BLaER1 (cell line): Measurements from ENCODE around the gene SPCS2.

Experiments
- H3K27ac ChIP-seq: shearing (Covaris generic); formaldehyde crosslinking; 2 replicates; pipeline ENCODE4 v1.8.1; 2022
- H3K27me3 ChIP-seq: shearing (Covaris generic); formaldehyde crosslinking; 2 replicates; pipeline ENCODE4 v1.8.1; 2022
- H3K36me3 ChIP-seq: shearing (Covaris generic); formaldehyde crosslinking; 2 replicates; pipeline ENCODE4 v1.8.1; 2022
- H3K4me1 ChIP-seq: shearing (Covaris generic); formaldehyde crosslinking; 2 replicates; pipeline ENCODE4 v1.8.1; 2022
- H3K4me2 ChIP-seq: shearing (Covaris generic); formaldehyde crosslinking; 2 replicates; pipeline ENCODE4 v1.8.1; 2022
- H3K4me3 ChIP-seq: shearing (Covaris generic); formaldehyde crosslinking; 2 replicates; pipeline ENCODE4 v1.8.1; 2022
- H3K9ac ChIP-seq: shearing (Covaris generic); formaldehyde crosslinking; 2 replicates; pipeline ENCODE4 v1.8.1; 2022
- H3K9me3 ChIP-seq: shearing (Covaris generic); formaldehyde crosslinking; 2 replicates; pipeline ENCODE4 v1.8.1; 2022
- H4K20me1 ChIP-seq: shearing (Covaris generic); formaldehyde crosslinking; 2 replicates; pipeline ENCODE4 v1.8.1; 2022
- Cebpa-rat ChIP-seq: shearing (Covaris generic); IDR thresholded peaks from 2 replicates; pipeline ENCODE4 v1.8.1; 2022

SPCS2 gene

GRCh38 chr11:74929431-74930363 lies 19.4 kb upstream of the SPCS2 start:
- no peaks in the 10 kb centered on the region for H3K27me3 ChIP-seq
- peaks cover 14% of the 10 kb centered on the region; the same call in 1 of the 2 replicates for H3K4me1 ChIP-seq
- no peak for TF ChIP-seq Cebpa-rat
- no peak overlapping the region for H3K27ac ChIP-seq
- no peaks in the 10 kb centered on the region for H3K9me3 ChIP-seq
- H3K4me2 ChIP-seq = no peak overlapping the region
- no peaks in the 10 kb centered on the region for H4K20me1 ChIP-seq
- no peak overlapping the region for H3K4me3 ChIP-seq
- no peak overlapping the region for H3K9ac ChIP-seq
- peaks cover 80% of the 10 kb centered on the region for H3K36me3 ChIP-seq

GRCh38 chr11:74932169-74932568 lies 16.9 kb upstream of the SPCS2 start:
- Histone ChIP-seq H3K27ac (no peak overlapping the region), H3K9me3 (no peaks in the 10 kb centered on the region), H3K27me3 (no peaks in the 10 kb centered on the region), H3K4me1 (peaks cover 14% of the 10 kb centered on the region; the same call in 1 of the 2 replicates), H4K20me1 (no peaks in the 10 kb centered on the region), H3K9ac (no peak overlapping the region), H3K4me2 (no peak overlapping the region), H3K4me3 (no peak overlapping the region), H3K36me3 (peaks cover 92% of the 10 kb centered on the region)
- no peak for TF ChIP-seq Cebpa-rat

- Histone ChIP-seq H3K4me3 (no peak overlapping the region), H3K4me1 (peaks cover 14% of the 10 kb centered on the region; the same call in 1 of the 2 replicates), H3K27me3 (no peaks in the 10 kb centered on the region), H3K9ac (no peak overlapping the region), H3K36me3 (peaks cover 93% of the 10 kb centered on the region), H3K27ac (no peak overlapping the region), H4K20me1 (no peaks in the 10 kb centered on the region), H3K4me2 (no peak overlapping the region), H3K9me3 (no peaks in the 10 kb centered on the region)
- no peak for TF ChIP-seq Cebpa-rat
Measured at GRCh38 chr11:74932797-74933196, 16.3 kb upstream of the SPCS2 start.

- Histone ChIP-seq H3K36me3 (peaks cover 92% of the 10 kb centered on the region), H3K4me1 (peaks cover 14% of the 10 kb centered on the region; the same call in 1 of the 2 replicates), H3K4me2 (no peak overlapping the region), H4K20me1 (no peaks in the 10 kb centered on the region), H3K27me3 (no peaks in the 10 kb centered on the region), H3K9me3 (no peaks in the 10 kb centered on the region), H3K27ac (no peak overlapping the region), H3K9ac (no peak overlapping the region), H3K4me3 (no peak overlapping the region)
- TF ChIP-seq Cebpa-rat = no peak
Measured at GRCh38 chr11:74933765-74934164, 15.3 kb upstream of the SPCS2 start.

GRCh38 chr11:74935285-74935684 lies 13.8 kb upstream of the SPCS2 start:
- H3K27me3 ChIP-seq = no peaks in the 10 kb centered on the region
- no peak for TF ChIP-seq Cebpa-rat
- no peak overlapping the region for H3K27ac ChIP-seq
- H3K4me2 ChIP-seq = no peak overlapping the region
- peaks cover 93% of the 10 kb centered on the region for H3K36me3 ChIP-seq
- H3K4me3 ChIP-seq = no peak overlapping the region
- H3K9me3 ChIP-seq = no peaks in the 10 kb centered on the region
- H3K4me1 ChIP-seq = peaks cover 14% of the 10 kb centered on the region; the same call in 1 of the 2 replicates
- no peak overlapping the region for H3K9ac ChIP-seq
- no peaks in the 10 kb centered on the region for H4K20me1 ChIP-seq

- H3K9me3 ChIP-seq = no peaks in the 10 kb centered on the region
- H4K20me1 ChIP-seq = no peaks in the 10 kb centered on the region
- no peak overlapping the region for H3K9ac ChIP-seq
- no peak overlapping the region for H3K4me3 ChIP-seq
- no peak for TF ChIP-seq Cebpa-rat
- H3K36me3 ChIP-seq = peaks cover 93% of the 10 kb centered on the region
- H3K27ac ChIP-seq = no peak overlapping the region
- no peak overlapping the region for H3K4me2 ChIP-seq
- H3K4me1 ChIP-seq = peaks cover 14% of the 10 kb centered on the region; the same call in 1 of the 2 replicates
- H3K27me3 ChIP-seq = no peaks in the 10 kb centered on the region
Measured at GRCh38 chr11:74936087-74936486, 13.0 kb upstream of the SPCS2 start.

GRCh38 chr11:74936976-74937375 lies 12.1 kb upstream of the SPCS2 start:
- TF ChIP-seq Cebpa-rat = no peak
- Histone ChIP-seq H3K36me3 (peaks cover 96% of the 10 kb centered on the region), H3K4me3 (no peak overlapping the region), H4K20me1 (no peaks in the 10 kb centered on the region), H3K9ac (no peak overlapping the region), H3K27ac (no peak overlapping the region), H3K4me1 (peaks cover 12% of the 10 kb centered on the region; the same call in 1 of the 2 replicates), H3K27me3 (no peaks in the 10 kb centered on the region), H3K9me3 (no peaks in the 10 kb centered on the region), H3K4me2 (no peak overlapping the region)

- H3K27me3 ChIP-seq = no peaks in the 10 kb centered on the region
- H3K4me1 ChIP-seq = 0 out of 2 replicates have a peak, but pooled peaks cover 3% of the 10 kb centered on the region
- no peak overlapping the region for H3K4me2 ChIP-seq
- no peaks in the 10 kb centered on the region for H3K9me3 ChIP-seq
- H3K9ac ChIP-seq = no peak overlapping the region
- no peak for TF ChIP-seq Cebpa-rat
- no peak overlapping the region for H3K27ac ChIP-seq
- H4K20me1 ChIP-seq = no peaks in the 10 kb centered on the region
- H3K4me3 ChIP-seq = no peak overlapping the region
- H3K36me3 ChIP-seq = peaks cover 97% of the 10 kb centered on the region
Measured at GRCh38 chr11:74937696-74938475, 11.2 kb upstream of the SPCS2 start.

GRCh38 chr11:74941492-74941891 lies 7.6 kb upstream of the SPCS2 start:
- Histone ChIP-seq H3K9ac (no peak overlapping the region), H3K4me1 (no peaks in the 10 kb centered on the region), H3K36me3 (peaks cover 87% of the 10 kb centered on the region), H3K4me2 (no peak overlapping the region), H4K20me1 (no peaks in the 10 kb centered on the region), H3K9me3 (no peaks in the 10 kb centered on the region), H3K27me3 (no peaks in the 10 kb centered on the region), H3K4me3 (no peak overlapping the region), H3K27ac (no peak overlapping the region)
- TF ChIP-seq Cebpa-rat = no peak
